Natural killer cell (primary cell): Measurements from ENCODE around the gene ARIH1. TPM values are rescaled to one million over a fixed set of nuclear protein-coding genes. Genes with fewer than 3 reads are reported as not detected.

Experiments used
- ATAC-seq, 3 donors: fragments of 150-1000 bp in 2 of 3; fragments of 200-7000 bp in 1 of 3; cut with Tn5 transposase; 1 replicate in 1 of 3; 2 replicates in 2 of 3; pipeline ENCODE4 v1.10.0; 2021; ENCODE audit warnings: mild to moderate bottlenecking in 2 of 3, moderate library complexity in 2 of 3
- DNase-seq, 2 donors: peaks; one replicate each; pipeline versions ENCODE4 v3.0.0 to v3.0.0-alpha.2; 2013 to 2021; ENCODE audit warnings: mixed read lengths in 1 of 2
- H3K27ac ChIP-seq: one replicate; pipeline ENCODE4 v1.5.1; 2013; ENCODE audit warnings: mild to moderate bottlenecking, low read length
- H3K27me3 ChIP-seq: one replicate; pipeline ENCODE4 v1.6.1; 2013; ENCODE audit warnings: low read length; ENCODE audit not compliant: control insufficient read depth, insufficient read depth
- H3K36me3 ChIP-seq: one replicate; pipeline ENCODE4 v1.6.1; 2013; ENCODE audit warnings: low read length; ENCODE audit not compliant: control insufficient read depth, insufficient read depth
- H3K4me1 ChIP-seq: one replicate; pipeline ENCODE4 v1.6.1; 2013; ENCODE audit warnings: low read length; ENCODE audit not compliant: control insufficient read depth, insufficient read depth
- H3K4me3 ChIP-seq: one replicate; pipeline ENCODE4 v1.5.1; 2013; ENCODE audit warnings: low read length
- H3K9me3 ChIP-seq: one replicate; pipeline ENCODE4 v1.6.1; 2013; ENCODE audit warnings: low read length; ENCODE audit not compliant: control insufficient read depth, insufficient read depth
- H3K27ac Mint-ChIP-seq, 2 donors: one replicate each; pipeline ENCODE4 v1.8.0; 2022; ENCODE audit warnings: mild to moderate bottlenecking in 2 of 2, mixed read lengths in 2 of 2, moderate library complexity in 1 of 2
- H3K27me3 Mint-ChIP-seq, 2 donors: one replicate each; pipeline ENCODE4 v1.8.0; 2022; ENCODE audit warnings: low read depth in 2 of 2, mixed read lengths in 2 of 2
- H3K36me3 Mint-ChIP-seq: one replicate; pipeline ENCODE4 v1.8.0; 2022; ENCODE audit warnings: mixed read lengths
- H3K4me1 Mint-ChIP-seq, 2 donors: one replicate each; pipeline ENCODE4 v1.8.0; 2022; ENCODE audit warnings: mixed read lengths in 2 of 2
- H3K4me3 Mint-ChIP-seq: one replicate; pipeline ENCODE4 v1.8.0; 2022; ENCODE audit warnings: mild to moderate bottlenecking, moderate library complexity, mixed read lengths
- H3K9me3 Mint-ChIP-seq, 2 donors: one replicate each; pipeline ENCODE4 v1.8.0; 2022; ENCODE audit warnings: mixed read lengths in 2 of 2
- WGBS: methylation state at CpG from one replicate; pipeline ENCODE4 v1.1.7; 2013; ENCODE audit warnings: missing lambda C conversion rate; ENCODE audit not compliant: insufficient coverage; 5-methylcytosine and 5-hydroxymethylcytosine counted together
- intact Hi-C: fragments of 100-400 bp; cut with micrococcal nuclease; formaldehyde crosslinking; loops from one replicate; pipeline ENCODE4 v1.14.2; 2022
- total RNA-seq, 4 donors: library from RNA; stranded (reverse); fragments of 120-200 nt in 1 of 4; gene quantifications; one replicate each; pipeline versions ENCODE4 v1.2.3 to v1.2.4, GENCODE V29; 2013 to 2022
- TF ChIP-seq, protein P1 (sequence below): fragments of 200-600 bp; IDR thresholded peaks from one replicate; pipeline ENCODE4 v1.8.0; 2022; ENCODE audit warnings: antibody characterized with exemption

ARIH1 gene
- total RNA-seq, 3 donors from 2014 or later (not counting 1 experiment from before 2014, with no cell fraction given): 193 to 212 (median 212) TPM

DNA sequence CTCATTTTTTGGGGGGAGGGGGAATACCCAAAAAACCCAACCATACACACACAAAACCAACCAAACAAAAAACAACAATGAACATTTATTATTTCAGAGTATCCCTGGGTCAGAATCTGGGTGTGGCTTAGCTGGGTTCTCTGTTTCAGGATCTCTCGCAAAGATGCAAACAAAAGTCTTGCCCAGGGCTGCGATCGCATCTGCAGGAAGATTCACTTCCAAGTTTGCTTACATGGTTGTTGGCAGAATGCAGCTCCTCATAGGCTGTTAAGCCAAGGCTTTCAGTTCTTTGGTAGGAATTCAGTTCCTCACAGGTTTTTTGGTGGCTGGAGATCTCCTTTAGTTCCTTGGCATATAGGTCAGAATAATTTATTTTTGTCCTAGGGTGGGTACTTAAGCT is 13.7 kb upstream of the ARIH1 start:
- ATAC-seq (no peak), DNase-seq (no peak)
- no peak overlapping the region for H3K4me3 ChIP-seq
- no peaks in the 10 kb centered on the region for H3K36me3 ChIP-seq
- Mint-ChIP-seq H3K9me3 (no peaks in the 10 kb centered on the region), H3K4me3 (no peak overlapping the region), H3K36me3 (no peaks in the 10 kb centered on the region), H3K27ac (no peak overlapping the region), H3K27me3 (peaks cover 0 to 4% of the 10 kb centered on the region in 2 donors), H3K4me1 (peaks cover 6 to 11% of the 10 kb centered on the region in 2 donors)
- no peaks in the 10 kb centered on the region for H3K27me3 ChIP-seq
- TF ChIP-seq, protein P1, sequence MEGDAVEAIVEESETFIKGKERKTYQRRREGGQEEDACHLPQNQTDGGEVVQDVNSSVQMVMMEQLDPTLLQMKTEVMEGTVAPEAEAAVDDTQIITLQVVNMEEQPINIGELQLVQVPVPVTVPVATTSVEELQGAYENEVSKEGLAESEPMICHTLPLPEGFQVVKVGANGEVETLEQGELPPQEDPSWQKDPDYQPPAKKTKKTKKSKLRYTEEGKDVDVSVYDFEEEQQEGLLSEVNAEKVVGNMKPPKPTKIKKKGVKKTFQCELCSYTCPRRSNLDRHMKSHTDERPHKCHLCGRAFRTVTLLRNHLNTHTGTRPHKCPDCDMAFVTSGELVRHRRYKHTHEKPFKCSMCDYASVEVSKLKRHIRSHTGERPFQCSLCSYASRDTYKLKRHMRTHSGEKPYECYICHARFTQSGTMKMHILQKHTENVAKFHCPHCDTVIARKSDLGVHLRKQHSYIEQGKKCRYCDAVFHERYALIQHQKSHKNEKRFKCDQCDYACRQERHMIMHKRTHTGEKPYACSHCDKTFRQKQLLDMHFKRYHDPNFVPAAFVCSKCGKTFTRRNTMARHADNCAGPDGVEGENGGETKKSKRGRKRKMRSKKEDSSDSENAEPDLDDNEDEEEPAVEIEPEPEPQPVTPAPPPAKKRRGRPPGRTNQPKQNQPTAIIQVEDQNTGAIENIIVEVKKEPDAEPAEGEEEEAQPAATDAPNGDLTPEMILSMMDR: no peak
- H3K27ac ChIP-seq: no peak overlapping the region
- H3K9me3 ChIP-seq: no peaks in the 10 kb centered on the region
- intact Hi-C loops: no loop called here
- H3K4me1 ChIP-seq: peaks cover 4% of the 10 kb centered on the region
- WGBS: 95% methylated on average over 3 of the region's 3 CpGs

DNA sequence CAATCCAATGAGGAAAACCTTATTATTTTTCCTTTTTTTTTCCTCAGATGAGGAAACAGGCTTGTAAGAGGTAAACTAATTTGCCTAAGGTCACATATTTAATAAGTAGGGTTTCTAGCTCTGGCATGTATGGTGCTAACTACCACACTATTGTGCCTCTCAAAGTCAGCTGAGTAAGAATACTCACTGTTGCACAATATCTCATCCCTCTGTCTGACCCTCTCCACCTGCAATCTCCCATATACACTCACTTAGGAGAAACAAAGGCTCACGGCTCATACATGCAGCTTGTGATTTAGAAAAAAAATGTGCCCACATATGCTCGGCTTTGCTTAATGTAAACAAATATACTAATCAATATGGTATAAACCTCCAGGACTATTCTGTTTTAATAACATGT is 10.4 kb upstream of the ARIH1 start:
- Mint-ChIP-seq H3K4me1 (peaks cover 6 to 11% of the 10 kb centered on the region in 2 donors), H3K9me3 (no peaks in the 10 kb centered on the region), H3K36me3 (no peaks in the 10 kb centered on the region), H3K4me3 (no peak overlapping the region), H3K27me3 (no peaks in the 10 kb centered on the region), H3K27ac (no peak overlapping the region)
- TF ChIP-seq, protein P1: no peak
- Histone ChIP-seq H3K9me3 (no peaks in the 10 kb centered on the region), H3K36me3 (no peaks in the 10 kb centered on the region), H3K4me1 (peaks cover 4% of the 10 kb centered on the region), H3K27ac (no peak overlapping the region), H3K4me3 (no peak overlapping the region), H3K27me3 (no peaks in the 10 kb centered on the region)
- DNase-seq (no peak), ATAC-seq (no peak)
- WGBS: 100% methylated on average over 1 of the region's 2 CpGs
- intact Hi-C loops: no loop called here

DNA sequence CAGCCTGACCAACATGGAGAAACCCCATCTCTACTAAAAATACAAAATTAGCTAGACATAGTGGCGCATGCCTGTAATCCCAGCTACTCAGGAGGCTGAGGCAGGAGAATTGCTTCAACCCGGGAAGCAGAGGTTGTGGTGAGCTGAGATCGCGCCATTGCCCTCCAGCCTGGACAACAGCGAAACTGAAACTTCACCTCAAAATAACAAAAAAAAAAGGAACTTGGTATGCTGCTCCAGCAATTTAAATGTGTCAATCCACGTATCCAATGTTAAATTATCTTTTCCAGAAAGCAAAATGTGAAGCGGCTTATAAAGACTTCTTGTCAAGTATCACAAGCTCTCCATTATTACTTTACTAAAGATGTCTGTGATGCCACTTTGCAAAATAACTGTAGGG is 9.9 kb upstream of the ARIH1 start:
- Mint-ChIP-seq H3K27ac (no peak overlapping the region), H3K9me3 (no peaks in the 10 kb centered on the region), H3K4me3 (no peak overlapping the region), H3K4me1 (peaks cover 6 to 11% of the 10 kb centered on the region in 2 donors), H3K27me3 (no peaks in the 10 kb centered on the region), H3K36me3 (no peaks in the 10 kb centered on the region)
- DNase-seq: no peak
- Histone ChIP-seq H3K36me3 (no peaks in the 10 kb centered on the region), H3K4me1 (peaks cover 4% of the 10 kb centered on the region), H3K27me3 (no peaks in the 10 kb centered on the region), H3K9me3 (no peaks in the 10 kb centered on the region), H3K27ac (no peak overlapping the region), H3K4me3 (no peak overlapping the region)
- TF ChIP-seq, protein P1: no peak
- 68% methylated on average over 6 of the region's 7 CpGs for WGBS
- no peak for ATAC-seq
- intact Hi-C loops: no loop called here

DNA sequence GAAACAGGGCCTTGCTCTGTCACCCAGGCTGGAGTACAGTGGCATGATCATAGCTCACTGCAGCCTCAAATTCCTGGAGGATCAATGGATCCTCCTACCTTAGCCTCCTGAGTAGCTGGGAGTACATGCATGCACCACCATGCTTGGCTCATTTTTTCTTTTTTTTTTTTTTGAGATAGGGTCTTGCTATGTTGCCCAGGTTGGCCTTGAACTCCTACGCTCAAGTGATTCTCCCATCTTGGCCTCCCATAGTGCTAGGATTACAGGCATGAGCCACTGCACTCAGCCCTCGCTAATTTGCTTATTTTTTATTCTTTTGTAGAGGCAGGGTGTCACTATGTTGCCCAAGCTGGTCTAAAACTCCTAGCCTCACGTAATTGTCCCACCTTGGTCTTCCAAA is 6.0 kb upstream of the ARIH1 start:
- TF ChIP-seq, protein P1: no peak
- ATAC-seq: no peak
- Histone ChIP-seq H3K4me1 (peaks cover 3% of the 10 kb centered on the region), H3K36me3 (no peaks in the 10 kb centered on the region), H3K9me3 (no peaks in the 10 kb centered on the region), H3K27me3 (no peaks in the 10 kb centered on the region), H3K4me3 (no peak overlapping the region), H3K27ac (no peak overlapping the region)
- peaks cover 3% of the 10 kb centered on the region in 2 donors for H3K4me1 Mint-ChIP-seq
- intact Hi-C loops: no loop called here
- no peak for DNase-seq
- no peaks in the 10 kb centered on the region for H3K27me3 Mint-ChIP-seq
- no peak overlapping the region for H3K4me3 Mint-ChIP-seq
- H3K36me3 Mint-ChIP-seq: no peaks in the 10 kb centered on the region
- no peak overlapping the region for H3K27ac Mint-ChIP-seq
- no peaks in the 10 kb centered on the region for H3K9me3 Mint-ChIP-seq
- WGBS: 100% methylated on average over 3 of the region's 3 CpGs
